HG03460 (cell line): ENCODE measurements around the gene RABEPK.
"Not testable (repeated sequence)": the region's sequence is repeated elsewhere in the genome, so short reads cannot be mapped to it uniquely, and the experiment has no call there.

Experiments used
- ATAC-seq: cut with Tn5 transposase; IDR thresholded peaks from one replicate; pipeline ENCODE4 v1.9.1; 2021; ENCODE audit not compliant: unreplicated experiment

The RABEPK gene

DNA sequence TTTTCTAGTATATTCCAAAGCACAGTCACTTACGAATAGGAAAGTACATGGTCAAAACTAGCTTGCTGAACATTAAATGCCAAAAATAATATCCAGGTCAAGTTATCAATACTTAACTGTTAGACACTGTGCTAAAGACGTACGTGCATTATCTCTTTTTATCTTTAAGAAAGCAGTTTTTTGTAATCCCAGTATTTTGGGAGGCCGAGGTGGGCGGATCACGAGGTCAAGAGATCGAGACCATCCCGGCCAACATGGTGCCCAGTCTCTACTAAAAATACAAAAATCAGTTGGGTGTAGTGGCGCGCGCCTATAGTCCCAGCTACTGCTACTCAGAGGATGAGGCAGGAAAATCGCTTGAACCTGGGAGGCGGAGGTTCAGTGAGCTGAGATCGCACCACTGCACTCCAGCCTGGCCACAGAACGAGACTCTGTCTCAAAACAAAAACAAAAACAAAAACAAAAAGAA, 43.5 kb downstream of the RABEPK start:
- ATAC-seq, result no peak

DNA sequence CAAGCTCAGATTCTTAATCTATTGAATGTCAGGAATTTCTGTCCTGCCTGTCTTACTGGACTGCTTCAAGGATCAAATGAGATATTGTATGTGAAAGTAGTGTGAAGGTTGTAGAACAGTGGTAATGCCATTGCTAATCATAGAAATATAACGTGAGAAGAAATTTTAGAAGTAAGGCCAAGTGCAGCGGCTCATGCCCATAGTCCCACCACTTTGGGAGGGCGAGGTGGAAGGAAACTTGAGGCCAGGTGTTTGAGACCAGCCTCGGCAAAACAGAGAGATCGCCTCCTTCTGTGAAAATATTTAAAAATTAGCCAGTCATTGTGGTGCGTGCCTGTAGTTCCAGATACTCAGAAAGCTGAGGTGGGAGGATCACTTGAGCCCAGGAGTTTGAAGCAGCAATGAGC, 45.9 kb downstream of the RABEPK start:
- ATAC-seq, result no peak

DNA sequence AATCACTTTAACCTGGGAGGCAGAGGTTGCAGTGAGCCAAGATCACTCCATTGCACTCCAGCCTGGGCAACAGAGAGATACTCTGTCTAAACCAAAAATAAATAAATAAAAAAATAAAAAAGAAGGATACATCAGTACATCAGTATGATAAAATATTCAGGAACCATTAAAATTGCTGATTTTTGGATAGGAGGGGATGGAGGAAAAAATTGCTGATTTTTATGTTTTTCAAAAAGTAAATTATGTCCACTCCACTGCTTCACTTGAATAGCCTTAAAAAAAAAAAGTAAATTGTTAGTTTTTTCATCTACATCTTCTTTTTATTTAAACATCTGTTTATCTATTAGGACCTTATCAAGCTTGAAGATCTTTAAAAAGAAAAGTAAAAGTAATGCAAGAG, 53.9 kb downstream of the RABEPK start:
- no peak for ATAC-seq

DNA sequence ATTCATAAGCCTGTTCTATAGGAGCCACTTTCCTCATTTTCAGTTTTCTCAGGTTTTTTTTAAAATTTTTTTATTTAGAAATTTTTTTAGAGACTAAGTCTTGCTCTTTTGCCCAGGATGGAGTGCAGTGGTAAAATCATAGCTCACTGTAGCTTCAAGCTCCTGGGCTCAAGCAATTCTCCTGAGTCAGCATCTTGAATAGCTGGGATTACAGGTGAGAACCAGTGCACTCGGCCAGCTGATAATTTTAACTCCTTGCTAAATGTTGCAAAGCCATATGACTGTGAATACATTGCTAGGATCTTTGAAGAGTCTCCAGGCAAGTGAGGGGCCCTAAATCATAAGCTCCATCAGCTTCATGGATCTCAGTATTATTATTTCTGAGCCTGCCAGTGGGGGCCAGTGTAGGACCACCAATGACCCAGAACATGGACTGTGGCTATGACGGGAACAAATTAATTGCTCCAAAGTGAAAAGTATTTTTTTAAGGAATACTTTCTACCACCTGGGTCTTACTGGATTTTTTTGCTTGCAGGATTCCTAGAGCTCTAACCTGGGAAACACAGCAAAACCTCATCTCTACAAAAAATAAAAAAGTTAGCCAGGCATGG, 55.5 kb downstream of the RABEPK start:
- no peak for ATAC-seq

DNA sequence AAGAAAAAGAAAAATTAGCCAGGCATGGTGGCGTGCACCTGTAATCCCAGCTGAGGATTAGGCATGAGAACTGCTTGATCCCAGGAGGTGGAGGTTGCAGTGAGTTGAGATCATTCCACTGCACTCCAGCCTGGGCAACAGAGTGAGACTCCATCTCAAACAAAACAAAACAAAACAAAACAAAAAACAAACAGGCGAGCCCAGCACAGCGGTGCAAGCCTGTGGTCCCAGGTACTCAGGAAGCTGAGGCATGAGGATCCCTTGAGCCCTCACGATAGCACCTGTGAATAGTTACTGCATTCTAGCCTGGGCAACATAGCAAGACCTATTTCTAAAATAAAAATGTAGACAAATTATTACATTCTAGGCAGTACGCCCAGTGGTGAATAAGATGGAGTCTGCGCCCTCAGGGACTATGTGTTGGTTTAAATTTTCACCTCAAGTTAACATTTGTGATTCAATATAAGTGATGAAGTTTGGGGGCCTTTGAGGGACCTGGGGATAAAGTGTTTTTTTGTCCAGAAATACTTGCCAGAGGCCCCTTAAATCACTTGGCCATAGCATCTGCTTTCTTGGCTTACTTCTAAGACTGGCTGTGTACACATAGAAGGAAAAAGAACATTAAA, 57.9 kb downstream of the RABEPK start:
- ATAC-seq, result no peak

DNA sequence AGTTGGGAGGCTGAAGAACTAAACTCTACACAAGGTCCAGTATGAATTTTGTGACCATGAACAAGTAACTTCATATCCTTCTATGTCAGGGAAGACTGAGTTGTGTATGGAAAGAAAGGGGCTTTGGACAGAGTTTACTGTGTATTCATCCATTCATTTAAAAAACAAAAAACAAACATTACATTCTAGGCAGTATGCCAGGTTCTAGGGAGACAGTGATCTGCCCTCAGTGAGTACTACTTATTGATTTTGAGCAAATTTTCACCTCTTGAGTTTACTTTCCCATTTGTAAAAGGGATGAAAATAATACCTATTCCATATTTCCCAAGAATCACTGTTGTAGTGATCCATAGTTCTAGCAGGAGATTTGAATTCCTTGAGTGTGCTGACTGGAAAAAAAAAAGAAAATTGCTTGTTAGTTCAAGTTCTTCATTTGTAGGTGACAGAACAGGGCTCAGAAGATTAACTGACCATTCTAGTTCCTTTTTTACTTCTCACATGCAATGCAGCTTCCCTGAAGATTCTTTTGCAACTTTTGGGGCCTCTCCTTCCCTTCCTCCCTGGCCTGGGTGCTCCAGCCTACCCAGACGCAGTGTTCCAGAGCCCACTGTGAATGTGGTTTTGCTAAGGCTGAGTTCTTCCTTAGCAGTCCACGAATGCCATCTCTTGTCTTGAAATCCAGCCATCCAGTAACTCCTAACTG, 58.6 kb downstream of the RABEPK start:
- no peak for ATAC-seq

DNA sequence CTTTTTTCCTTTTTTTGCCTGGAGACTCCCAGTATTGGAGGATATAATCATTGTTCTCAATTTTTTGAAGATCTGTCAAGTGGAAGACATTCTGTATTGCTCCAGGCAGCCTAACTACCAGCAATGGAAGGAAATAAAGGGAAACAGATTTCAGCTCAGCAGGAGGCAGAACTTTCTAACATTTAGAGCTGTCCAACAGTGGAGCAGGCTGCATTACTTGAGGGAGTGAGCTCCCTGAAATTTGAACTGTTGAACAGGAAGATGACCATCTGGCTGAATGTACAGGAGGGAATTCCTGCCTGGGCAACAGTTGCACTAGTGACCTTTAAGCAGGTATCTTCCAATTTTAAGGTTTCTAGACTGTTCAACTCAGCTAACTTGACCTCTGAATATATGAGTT, 60.2 kb downstream of the RABEPK start:
- no peak for ATAC-seq

DNA sequence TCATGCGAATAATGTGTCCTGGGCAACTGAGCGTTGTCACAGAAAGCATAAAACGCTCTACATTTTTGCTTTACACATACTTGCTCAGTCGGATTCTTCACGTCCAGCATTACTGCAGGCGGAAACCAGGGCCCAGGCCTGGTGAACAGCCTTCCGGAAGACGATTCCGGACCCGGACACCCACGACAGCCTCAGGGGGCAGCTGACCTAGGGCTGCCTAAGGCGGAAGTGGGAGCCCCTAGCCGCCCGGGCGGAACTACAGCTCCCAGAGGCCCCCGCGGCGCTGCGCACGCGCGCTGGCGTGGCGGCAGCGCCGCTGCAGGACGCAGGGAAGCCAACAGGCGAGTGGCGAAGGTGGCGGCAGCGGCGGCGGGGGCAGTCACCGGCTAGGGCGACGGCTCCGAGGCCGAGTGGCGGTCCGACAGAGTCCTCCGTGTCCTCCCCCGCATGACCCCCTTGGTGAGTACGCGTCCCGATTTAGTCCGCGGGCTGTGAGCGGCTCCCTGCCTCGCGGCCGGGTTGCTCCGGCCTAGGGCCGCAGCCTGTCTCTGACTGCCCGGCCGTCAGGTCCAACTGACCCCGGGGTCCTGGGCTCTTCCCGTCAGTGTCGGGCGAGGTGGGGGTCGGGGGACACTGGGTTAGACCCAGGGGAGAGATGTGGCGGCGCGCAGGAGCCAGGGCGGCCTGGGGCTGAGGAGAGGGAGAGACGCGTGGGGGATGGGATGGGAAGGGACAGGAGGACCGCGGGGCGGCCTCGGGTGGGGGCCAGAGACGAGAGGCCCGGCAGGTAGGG, 61.4 kb downstream of the RABEPK start, which contains the start of gene GAPVD1:
Gene GAPVD1, plus strand, starts transcription at position 326 of the 793 bp plus-strand sequence. CDS start 37,096 bp downstream, outside the sequence.
- peak; percentile 93 for ATAC-seq

DNA sequence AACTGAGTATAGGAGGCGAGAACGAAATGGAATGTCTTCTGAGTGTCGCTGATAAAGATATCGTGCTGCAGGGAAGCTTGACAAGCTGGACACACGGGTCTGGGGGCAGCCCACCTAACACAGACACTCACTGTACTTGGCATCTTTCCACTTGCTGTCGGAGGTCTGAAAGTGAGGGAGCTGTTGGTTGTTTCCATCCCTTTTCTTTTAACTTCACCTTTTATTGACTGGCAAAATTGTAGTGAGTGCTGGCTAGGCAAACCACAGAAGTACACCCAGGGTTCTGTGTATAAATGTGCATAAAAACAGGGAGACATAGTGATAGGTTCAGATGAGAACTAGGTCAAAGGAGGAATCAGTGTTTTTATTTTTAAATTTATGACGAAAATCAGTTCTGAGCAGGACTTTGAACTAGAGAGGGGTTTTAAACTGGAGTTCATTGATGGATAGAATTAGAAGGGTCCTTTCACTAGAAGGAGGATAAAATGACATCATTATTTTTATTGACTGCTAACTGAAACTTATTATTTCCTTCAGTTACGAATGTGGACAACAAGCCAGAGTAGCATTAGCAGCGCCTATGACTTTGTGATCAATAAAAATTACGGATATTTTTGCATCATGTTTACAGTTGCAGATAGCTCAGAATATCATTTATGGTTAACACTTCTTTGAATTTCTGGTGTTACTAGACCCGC, 62.1 kb downstream of the RABEPK start:
- ATAC-seq, result no peak

DNA sequence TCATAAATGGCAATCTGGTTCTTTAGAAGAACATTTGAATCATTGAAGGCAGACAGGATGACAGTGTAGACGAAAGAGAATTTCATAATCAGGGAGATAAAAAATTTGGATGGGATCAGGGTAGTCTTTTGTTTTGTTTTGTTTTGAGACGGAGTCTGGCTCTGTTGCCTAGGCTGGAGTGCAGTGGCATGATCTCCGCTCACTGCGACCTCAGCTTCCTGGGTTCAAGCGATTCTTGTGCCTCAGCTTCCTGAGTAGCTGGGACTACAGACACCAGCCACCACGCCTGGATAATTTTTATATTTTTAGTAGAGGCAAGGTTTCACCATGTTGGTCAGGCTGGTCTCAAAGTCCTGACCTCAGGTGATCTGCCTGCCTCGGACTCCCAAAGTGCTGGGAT, 63.7 kb downstream of the RABEPK start:
- ATAC-seq, result not testable (repeated sequence)

DNA sequence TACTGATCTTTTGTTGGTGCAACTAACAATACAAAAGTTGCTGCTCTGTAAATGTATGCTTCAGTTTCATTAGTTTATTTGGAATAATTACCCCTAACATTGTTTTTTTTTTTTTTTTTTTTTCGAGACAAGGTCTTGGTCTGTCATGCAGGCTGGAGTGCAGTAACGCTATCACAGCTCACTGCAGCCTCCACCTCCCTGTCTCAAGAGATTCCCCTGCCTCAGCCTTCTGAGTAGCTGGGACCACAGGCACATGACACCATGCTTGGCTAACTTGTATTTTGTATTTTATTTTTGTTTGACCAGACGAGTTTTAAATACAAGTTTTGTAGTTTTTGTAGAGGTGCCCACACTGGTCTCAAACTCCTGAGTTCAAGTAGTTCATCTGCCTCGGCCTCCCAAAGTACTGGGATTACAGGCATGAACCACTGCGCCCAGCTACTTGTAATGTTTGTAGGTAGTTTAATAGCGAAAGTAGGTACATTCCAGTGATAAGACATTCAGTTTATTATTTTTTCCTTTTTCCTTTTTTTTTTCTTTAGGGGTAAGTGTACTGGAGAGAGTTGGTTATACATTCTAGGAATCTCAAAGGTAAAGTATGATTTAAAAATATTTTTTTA, 68.2 kb downstream of the RABEPK start:
- ATAC-seq, result no peak

DNA sequence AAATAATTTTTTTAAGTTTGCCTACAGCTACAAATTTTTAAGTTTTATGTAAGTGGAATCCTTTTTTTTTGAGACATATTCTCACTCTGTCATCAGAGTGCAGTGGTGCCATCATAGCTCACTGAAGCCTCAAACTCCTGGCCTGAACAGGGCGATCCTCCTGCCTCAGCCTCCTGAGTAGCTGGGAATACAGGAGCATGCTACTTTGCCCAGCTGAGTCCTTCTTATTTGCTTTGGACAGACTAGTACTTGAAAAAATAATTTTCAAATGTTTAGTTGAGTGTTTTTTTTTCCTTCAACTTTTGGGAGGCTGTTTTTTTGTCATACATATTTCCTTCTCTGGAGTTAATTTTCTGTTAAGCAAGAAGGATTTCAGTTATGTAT, 68.7 kb downstream of the RABEPK start:
- ATAC-seq, result no peak

DNA sequence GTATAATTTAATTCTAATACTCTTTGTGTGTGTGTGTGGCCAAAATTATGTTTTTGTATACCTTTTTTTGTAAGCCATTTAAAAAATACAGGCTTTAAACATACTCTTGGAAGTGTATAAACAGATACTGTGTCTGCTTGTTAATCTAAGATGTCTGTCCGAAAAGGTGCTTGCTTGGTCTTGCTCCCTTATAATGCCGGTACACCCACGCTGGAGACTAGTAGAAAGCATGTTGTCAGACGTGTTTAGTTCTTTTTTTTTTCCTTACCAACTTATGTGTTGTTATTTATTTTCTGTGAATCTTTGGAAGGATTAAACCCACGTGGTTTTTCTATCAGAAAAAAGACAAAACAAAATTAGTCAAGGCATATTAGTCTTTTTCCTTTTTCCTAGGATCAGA, 70.7 kb downstream of the RABEPK start:
- no peak for ATAC-seq

DNA sequence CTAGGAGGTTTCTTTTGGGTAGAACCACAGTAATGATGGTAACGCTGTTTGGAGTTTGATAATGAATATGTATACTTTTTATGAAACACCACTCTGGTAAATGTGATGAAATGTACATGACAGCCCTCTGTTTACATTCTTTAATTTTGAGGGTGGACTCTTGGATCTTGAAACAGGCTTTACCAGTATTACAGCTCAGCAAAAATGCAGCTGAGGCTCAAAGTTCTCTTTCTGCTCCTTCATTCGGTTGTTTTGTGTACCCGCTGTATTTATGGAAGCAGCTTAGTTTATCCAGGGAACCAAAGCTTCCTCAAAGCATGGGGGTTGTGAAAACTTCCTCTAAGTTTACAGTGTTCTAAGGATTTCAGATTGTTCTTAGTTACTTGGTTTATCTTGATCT, 72.4 kb downstream of the RABEPK start:
- no peak for ATAC-seq

DNA sequence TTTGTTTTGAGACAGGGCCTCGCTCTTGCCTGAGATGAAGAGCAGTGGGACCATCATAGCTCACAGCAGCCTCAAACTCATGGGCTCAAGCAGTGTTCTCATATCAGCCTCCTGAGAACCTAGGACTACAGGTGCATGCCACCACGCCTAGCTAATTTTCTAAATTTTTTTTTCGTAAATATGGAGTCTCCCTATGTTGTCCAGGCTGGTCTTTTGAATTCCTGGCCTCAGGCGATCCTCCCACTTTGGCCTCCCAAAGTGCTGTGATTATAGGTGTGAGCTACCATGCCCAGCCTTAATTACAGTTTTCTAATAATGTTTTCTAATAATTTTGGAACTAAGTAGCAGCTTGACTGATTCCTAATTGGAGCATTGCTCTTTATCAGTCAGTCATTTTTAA, 76.4 kb downstream of the RABEPK start:
- ATAC-seq, result no peak

DNA sequence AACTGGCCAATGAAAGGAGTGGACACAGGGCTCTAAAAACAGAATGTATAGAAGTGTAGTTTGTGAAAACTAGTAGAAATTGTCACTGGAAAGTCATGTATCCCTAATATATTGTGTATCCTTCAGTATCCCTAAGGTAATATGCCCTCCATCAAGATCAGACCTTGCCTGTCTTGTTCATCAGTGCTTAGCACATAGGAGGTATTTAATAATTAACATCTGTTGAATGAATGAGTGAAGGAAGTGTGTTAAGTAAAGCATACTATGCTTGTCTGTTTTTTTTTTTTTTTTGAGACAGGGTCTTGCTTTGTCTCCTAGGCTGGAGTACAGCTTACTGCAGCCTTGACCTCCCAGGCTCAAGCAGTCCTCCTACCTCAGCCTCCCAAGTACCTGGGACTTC, 77.1 kb downstream of the RABEPK start:
- no peak for ATAC-seq

DNA sequence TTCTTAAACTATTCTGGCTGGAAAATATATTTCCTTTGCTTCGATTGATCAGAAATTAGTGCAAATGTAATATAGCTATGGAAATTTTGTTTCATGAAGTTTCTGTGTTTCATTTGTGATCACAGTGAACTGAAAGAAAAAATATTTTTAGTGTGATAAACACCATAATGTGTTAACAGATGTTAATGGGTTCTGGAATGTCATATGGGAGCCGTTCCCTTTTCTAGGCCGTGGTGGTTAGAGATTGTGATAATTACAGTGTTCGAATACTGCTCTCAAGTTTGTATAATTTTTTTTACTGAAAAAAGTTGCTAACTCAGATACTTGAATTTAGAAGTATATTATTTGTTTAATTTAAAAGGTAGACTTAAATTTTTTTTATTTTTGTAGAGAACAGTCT, 80.6 kb downstream of the RABEPK start:
- no peak for ATAC-seq
